ENCODE measurements around the gene SPEG.

SPEG gene

DNA sequence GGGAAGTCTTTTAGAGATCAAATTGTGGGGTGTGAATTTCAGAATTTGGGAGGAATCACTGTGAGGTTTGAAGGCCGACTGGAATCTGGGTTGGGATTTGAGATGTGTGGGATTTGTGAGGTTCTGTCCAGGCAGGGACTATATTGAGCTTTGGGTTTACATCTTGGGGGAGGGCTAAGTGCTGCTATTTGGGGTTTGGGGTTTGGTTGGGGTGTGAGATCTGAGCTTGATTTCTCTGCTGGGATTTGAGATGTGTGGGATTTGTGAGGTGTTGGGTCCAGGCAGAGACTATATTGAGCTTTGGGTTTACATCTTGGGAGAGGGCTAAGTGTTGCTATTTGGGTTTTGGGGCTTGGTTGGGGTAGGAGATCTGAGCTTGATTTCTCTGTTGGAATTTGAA lies 64.9 kb downstream of the SPEG start:
- DNase-seq = no peak

DNA sequence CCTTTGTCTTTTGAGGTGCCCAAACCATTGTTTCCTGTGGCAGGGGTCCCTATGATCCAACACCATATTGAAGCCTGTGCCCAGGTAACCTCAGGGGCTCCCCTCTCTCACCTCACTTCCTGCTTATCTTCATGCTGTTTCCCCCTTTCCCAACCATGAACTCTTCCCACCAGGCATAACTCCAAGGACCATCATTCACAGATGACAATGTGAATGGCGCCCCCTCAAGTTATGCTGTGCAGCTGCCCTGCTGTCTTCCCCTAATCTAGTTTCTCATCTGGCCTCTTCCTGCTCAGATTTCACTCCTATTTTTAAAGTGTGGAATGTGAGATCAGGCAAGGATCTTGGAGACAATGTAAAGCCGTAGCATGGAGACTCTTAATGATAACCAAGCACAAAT lies 65.5 kb downstream of the SPEG start:
- no peak for DNase-seq

DNA sequence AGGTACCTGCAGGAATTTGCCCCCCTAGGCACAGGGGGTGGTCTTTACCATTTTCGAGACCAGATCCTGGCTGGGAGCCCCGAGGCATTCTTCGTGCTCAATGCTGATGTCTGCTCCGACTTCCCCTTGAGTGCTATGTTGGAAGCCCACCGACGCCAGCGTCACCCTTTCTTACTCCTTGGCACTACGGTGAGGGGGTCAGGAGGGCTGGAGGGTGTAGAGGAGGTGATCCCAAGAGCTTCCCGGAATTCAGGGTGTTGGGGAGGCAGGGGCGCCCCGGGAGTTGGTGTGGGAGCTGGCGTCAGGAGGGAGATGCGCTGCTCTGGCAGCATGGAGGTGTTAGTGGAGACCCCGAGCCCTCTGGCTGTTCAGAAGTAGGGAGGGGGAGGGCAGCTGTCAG lies 67.2 kb downstream of the SPEG start:
- DNase-seq = no peak

DNA sequence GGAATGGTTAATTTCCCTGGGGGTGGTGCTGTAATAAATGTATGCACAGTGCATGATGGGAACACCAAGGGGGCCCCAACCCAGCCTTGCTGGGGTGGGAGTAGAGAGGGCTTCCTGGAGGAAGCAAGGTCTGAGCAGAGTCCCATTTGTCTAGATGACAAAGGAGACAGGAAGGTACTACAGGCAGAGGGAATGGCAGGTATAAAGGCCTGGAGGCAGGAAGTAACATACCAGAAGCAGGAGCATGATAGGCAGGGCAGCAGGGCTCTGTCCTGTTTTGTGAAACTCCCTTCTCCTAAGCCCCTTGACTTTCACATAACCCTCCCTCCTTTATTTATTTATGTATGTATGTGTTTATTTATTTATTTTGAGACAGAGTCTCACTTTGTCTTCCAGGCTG lies 68.0 kb downstream of the SPEG start:
- DNase-seq = no peak

DNA sequence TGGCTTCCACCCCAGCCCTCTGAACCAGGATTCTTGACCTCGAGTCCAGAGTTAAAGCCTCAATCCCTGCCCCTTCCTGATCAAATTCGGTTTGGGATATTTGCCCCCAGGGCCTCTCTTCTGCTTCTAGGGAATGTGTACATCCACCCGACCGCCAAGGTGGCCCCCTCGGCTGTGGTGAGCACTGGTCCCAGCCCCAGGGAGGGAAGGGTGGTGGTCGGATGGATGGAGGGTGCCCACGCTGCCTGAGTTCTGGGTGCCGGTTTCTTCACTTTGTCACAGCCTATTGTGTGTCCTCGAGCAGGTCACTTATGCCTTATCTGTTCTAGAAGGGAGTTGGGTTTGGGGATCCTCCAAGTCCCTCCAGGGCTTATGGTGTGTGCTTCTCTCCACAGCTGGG lies 70.9 kb downstream of the SPEG start:
- no peak for DNase-seq

DNA sequence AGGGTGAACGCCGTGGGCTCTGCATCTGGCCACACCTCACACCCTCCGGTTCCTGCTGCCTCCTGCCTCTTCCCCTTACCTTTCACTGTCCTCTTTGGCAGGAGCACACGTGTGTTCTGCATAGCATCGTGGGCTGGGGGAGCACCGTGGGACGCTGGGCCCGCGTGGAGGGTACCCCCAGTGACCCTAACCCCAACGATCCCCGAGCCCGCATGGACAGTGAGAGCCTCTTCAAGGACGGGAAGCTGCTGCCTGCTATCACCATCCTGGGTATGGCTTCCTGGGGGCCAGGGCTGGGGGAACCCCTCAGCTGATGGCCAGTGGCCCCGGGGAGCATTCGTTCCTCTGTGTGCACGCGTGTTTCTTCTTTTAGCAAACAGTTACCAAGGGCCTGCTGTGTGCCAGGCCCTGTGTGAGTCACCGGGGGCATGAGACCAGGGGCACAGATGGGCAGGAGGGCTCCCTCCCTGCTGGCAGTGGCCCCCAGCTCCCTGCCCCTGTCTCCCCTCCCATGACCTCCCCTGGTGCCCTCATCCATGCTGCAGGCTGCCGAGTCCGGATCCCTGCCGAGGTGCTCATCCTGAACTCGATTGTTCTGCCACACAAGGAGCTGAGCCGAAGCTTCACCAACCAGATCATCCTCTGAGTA lies 71.6 kb downstream of the SPEG start:
- no peak for DNase-seq

DNA sequence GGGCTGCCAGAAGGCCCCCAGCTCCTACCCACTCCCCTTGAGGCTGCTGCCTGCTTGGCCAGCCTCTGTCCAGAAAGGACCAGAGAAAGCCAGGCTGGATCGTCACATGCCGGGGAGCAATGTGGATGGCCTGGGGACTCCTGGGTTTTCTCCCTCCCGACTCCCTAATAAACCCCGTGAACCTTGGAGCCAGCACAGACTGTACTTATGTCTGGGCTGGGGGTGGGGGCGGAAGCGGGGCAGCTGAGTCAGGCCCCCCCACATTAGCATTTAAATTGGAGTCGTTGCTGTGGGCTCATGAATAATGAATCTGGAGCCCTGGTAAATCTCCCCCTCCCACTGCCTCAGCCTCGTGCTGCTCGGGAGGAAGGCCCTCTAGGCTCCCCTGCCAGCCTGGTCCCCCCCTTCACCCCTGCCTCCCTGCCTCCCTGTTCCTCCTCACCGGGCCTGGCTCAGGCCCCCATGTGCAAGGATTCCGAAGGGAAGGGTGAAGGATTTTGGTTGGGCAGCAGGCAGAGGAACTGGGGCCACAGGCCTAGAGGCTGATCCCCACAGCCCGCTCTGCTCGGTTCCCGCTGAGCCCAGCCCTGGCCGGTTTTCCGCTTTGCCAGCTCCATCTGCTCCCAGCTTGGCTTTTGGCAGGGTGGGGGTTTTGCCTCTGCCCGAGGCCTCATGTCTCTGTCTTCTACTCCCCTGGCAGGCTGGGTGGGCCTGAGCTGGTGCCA lies 72.3 kb downstream of the SPEG start:
- DNase-seq = no peak

DNA sequence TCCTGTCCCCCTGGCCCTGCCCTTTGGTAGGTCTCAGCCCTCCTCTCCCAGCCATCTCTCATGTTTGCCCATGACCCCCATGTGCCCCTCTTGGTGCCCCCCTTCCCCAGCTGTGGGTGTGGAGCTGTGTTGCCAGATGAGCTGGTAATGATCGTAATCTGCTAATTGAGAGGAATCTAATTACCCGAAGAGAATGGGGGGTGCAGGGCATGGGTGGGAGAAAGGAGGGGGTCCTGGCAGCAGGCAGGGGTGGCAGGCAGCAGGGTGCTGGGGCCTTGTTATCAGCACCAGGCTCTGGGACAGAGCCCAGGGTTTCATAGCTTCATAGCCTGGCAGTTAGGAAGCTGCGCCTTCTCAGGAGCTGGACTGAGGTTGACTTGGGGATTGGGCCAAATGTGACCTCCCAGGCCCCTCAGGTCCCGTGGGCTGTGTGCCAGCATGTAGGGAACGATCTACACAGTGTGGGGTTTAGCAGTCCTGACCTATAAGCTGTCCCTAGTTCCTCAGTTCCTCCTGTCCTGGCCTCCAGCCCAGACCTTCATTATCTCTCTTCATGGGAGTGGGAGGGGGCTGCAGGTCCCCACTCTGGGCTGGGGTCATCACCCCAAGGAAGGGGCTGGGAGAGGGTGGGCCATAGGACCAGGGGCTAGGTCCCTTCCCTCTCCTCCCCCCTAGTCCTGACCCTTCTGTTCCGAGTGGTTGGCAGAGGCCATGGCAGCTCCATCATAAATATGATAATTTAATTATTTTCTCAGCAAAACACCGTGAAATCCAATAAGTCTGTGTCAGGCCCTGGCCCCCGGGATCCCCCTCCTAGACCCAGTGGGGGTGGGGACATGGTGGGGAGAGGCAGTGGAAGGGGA lies 73.2 kb downstream of the SPEG start:
- no peak for DNase-seq

DNA sequence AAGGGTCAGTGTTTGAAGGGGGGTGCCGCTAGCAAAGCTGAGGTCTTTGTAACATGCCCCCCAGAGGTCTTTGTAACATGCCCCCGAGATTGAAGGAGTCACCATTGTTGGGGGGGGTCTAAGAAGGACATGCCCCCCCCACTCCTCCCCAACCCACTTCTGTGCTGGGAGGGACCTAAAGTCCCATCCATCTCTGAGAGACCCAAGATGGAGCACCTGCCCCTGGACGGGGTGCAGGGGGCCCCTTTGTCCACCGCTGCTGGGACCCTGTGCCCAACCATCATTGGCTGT lies 73.7 kb downstream of the SPEG start:
- no peak for DNase-seq

DNA sequence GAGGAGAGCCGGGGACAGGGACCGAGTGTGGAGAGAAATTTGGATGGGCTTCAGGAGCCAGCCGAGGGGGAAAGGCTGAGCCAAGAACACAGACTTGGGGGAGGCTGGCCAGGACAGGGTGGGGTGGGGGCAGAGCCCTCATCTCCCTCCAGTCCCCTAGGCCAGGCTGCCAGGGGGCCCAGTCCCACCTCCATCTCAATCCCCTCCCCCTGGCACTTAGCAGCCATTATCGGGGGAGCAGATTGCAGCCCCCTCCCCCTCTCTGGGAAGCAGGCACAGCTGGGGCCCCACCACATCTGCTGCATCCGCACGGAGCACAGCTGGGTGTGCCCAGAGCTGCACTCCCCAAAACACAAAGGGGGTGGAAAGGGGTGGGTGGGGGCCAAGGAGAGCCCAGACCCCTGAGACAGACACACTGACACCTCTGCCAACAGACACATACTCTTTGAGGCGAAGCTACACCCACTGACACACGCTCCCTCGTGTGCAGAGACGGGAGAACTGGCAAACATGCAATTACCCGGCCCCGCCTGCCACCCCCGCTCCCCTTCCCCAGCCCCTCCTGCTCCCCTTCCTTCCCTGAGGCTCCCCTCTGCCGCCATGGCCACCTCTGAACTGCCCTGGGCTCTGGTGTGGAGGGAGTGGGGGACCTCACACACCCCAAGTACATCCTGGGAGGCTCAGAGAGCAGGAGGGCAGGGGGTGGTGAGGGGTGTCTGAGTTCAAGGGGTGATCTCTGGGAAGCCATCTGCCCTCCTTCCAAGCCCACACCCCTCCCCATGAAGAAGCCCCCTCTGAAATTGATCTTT lies 74.5 kb downstream of the SPEG start:
- DNase-seq = no peak

DNA sequence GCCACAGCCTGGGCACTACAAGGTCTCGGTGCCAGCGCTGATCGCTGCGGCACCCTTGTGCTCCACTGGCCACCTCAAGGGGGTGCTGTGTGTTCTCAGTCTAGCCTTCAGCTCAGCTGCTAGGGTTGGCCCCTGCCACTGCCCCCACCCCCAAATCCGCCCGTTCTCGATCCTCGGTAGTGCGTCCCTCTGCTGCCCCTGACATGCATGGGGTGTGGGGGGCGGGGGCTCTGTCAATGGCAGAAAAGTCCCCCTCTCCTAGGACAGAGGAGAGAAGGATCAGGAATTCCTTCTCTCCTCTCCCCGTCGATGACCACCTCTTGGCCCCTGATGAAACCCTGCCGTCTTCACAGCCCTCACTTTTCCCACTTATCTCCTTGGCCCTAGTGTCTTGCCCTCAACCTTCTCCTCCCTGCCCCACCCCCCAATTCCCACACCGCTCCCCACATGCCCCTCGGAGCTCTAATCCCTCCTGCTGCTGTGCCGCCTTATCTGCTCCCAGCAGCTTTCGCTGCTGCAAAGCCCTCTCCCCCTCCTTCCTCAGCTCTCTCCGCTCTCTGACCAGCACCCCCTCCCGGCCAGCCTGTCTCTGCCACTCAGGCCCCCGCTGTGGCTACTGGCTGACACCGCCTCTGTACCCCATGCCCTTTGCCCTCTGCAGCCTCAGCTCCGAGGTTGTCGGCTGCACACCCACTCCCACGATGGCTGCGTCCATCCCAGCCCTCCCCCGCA lies 75.3 kb downstream of the SPEG start:
- DNase-seq = peak; percentile 13

DNA sequence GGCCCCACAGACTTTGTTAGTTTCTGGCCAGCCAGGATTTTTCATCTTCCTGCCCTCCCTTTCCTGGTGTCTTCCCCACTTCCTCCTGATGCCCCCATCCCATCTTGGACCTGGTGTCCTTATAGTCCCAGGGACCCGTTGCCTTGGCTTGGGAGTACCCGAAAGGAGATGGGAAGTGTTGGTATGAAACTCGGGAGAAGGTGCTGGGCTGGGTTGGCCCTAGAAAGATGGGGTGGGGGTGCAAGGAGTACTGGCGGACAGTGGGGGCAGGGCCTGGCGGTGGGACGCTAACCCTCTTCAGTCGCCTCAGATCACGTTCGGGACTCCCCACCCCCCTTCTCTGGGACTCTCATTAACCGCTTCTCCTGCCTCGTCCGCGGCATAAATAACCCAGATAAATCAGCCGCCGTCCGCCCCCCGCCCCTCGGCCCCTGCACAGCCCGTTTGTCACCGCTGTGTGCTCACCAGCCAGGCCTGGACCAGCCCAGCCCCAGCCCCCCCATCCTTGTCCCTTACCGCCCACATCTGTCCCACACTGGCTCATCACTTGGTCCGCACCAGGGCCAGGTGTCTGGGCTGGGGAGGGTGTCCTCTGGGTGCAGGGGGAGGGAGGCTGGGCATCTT lies 76.0 kb downstream of the SPEG start:
- DNase-seq = no peak

DNA sequence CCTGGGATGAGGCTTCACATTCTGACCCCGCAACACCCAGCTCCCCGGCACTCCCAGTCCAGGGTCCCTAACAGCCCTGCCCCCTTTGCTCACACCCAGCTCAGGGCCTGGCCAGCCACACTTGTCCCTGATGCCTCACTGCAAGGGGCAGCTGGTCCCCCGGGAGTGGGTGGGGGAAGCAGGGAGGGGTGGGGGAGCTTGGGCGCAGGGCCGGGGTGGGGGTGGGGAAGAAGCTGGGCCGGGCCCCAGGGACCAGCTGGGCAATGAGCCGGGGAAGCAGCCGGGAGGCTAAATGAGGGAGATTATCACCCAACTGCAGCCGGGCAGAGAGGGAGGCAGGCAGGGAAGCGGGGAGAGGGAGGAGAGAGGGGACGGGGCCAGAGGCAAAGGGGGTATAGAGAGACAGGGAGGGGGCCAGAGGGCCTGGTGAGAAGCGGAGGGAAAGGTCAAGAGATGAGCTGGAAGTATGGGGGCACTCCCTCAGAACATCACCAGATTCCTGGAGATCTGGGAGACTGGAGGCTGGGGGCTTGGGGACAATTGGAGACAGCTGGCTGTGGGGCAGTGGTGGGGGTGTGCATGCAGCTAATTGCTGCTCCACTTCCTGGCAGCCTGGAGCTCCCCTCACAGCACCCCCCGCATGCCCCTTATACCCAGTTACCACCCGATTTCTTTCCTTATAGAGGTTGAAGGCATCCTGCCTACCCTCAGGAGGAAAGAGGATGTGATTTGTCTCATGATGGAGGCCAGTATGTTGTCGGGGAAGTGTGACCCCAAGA lies 77.1 kb downstream of the SPEG start:
- DNase-seq = no peak

DNA sequence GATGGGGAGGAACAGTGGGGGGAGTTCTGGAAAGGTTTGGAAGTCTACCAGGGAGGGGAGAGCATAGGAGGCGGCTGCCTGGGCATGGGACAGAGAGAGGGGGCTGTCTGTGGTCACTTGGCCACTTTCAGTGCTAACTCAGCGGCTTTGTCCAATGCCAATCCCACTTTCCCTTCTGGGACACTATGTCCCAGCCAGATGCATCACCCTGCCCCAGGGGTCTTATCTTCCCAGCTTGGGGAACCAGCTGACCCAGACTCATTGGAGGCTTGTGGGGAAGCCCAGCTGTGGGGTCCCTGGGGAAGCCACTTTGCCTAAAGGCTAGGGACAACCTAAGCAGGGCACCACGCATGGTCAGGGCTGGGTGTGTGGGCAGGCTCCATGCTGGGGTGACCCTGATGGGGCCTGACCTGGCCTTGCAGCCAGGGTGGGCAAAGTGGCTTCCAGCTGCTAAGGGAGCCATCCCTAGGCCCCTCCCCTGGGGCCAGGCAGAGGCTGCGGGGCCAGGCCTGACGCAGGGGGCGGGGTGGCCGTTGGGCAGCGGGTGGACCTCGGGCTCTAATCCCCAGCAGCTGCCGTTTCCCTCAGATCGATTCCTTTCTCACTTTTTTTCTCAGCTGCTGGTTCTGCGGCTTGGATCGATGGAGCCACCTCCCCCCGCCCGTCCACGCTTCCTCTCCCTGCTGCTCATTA lies 78.0 kb downstream of the SPEG start:
- no peak for DNase-seq

DNA sequence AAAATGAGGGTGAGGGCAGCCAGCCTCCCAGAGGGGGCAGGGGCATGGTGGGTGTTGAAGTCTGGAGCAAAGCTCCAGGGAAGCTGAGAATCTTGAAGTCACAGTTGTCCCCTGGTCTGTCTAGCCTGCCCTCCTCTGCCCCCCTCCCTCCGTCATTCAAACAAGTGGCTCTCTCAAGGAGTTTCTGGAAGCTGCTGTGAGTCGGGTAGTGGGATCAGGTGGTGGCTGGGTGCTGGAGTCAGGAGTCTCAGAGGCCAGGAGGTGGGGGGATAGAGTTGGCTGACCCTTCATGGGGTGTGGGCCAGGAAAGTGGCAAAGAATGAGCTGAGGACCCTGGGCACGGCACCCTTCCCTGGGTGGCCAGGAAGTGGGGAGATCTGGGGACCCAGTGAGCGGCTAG lies 79.1 kb downstream of the SPEG start:
- DNase-seq = no peak

DNA sequence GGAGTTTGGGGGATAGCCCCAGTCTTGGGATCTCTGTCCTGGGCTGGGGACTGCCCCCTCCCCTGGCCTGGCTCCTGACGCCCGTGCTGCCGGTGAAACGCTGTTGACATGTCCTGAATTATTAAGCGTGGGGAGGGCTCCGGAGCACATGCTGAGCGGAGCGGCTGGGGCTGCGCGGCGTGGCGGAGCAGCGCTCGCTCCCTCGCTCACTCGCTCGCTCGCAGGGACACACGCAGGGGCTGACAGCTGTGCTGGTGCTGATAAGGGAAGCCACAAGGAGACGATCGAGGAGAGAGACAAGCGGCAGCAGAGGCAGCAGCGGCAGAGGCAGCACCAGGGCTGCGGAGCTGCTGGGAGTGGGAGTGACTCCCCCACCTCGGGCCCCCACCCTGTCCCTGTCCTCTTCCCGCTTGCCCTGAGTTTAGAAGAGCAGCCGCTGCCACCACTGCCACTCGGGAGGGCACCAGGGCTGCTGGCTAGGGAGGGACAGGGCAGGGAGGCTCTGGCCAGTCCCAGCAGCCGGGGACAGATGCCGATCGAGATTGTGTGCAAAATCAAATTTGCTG lies 79.6 kb downstream of the SPEG start, which contains the start of gene ASIC4:
ASIC4 (plus strand) TSS at position 287 of the 566 bp plus-strand sequence; CDS start at position 530, 243 bp downstream.
- no peak for DNase-seq

DNA sequence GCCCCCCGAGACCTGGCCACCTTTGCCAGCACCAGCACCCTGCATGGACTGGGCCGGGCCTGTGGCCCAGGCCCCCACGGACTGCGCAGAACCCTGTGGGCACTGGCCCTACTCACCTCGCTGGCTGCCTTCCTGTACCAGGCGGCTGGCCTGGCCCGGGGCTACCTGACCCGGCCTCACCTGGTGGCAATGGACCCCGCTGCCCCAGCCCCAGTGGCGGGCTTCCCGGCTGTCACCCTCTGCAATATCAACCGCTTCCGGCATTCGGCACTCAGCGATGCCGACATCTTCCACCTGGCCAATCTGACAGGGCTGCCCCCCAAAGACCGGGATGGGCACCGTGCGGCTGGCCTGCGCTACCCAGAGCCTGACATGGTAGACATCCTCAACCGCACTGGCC lies 80.2 kb downstream of the SPEG start:
- no peak for DNase-seq

DNA sequence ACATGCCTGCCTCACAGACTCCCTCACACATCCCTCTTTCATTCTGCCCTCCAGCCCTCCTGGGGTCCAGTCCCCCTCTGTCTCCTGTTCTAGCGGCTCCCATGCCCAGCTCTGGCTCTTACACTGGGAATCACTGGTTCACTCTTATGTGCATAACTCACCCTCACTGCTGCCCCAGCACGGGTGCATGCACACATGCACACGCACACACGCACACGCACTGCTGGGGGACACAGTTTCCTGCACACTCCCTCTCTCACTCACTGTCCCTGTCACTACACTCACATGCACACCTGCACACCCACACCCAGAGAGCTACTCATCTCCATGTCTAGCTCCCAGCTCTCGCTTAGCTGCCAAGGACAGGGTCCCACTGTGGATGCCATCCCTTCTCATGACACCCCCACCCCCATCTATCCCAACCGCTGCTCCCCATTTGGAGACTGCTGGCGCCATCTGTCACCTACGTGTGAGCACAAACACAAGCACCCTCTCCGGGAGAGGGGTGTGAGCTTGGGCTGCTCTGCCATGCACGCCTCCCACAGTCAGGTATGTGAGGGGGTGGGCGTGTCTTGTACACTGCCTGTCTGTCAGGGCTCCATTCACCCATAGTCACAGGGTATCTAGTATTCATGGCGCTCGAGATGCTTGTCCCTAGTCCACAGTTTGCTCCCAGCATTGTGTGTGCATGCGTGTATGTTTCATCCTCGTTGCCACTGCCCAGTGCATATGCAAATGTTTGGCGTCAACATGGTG lies 81.4 kb downstream of the SPEG start:
- DNase-seq = no peak

DNA sequence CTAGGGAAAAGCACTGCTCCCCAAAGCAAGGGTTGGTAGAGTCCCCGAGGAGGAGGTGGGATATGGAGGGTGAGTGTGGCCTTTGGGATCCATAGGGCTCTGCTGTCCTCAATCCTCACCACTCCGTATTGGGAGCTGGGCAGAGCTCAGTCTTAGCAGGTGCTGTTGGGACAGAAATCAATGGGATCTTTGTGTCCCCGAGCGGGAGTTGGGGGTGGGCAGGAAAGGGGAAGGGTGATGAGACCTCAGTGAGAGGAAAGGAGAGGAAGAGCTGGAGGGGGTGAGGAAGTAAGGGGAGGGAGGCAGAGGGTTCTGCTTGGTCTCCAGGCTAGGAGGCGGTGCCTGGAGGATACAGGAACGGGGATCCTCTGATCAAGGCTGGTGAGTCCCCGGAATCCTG lies 82.2 kb downstream of the SPEG start:
- no peak for DNase-seq
